ENCODE data around the gene ZNF511.

GRCh38 chr10:133294189-133294588 lies 14.5 kb upstream of the ZNF511 start:
- TF ChIP-seq CTCF (conservative IDR thresholded peaks at IDR 0.05 in 1 of 2, IDR thresholded peaks at IDR 0.05 in 1 of 2; ENCODE audit: extremely low read depth in 1 of 2, insufficient read depth in 1 of 2, low read depth in 1 of 2, low read length in 2 of 2): no peak
- no peak for TF ChIP-seq EZH2 (IDR thresholded peaks at IDR 0.05; ENCODE audit: borderline replicate concordance, low read length)
